Measurements from ENCODE around the gene ANKS1A.

The ANKS1A gene

GRCh38 chr6:35054106-35054742, 165.2 kb downstream of the ANKS1A start:
- Histone ChIP-seq H3K27me3 (ENCODE audit: insufficient read depth, low read length, poor library complexity, severe bottlenecking) (no peaks in the 10 kb centered on the region), H3K4me3 (ENCODE audit: low read length, poor library complexity, severe bottlenecking) (no peak overlapping the region), H3K9me2 (replicated peaks; ENCODE audit: low read depth, low read length) (no peaks in the 10 kb centered on the region), H3K9ac (ENCODE audit: low read depth, low read length, poor library complexity, severe bottlenecking) (no peak overlapping the region), H3K36me3 (ENCODE audit: insufficient read depth, low read length) (no peaks in the 10 kb centered on the region), H3K4me2 (ENCODE audit: low read depth, low read length, poor library complexity, severe bottlenecking) (no peak overlapping the region), H3F3A (ENCODE audit: low read depth) (no peaks in the 10 kb centered on the region), H3K9me3 (ENCODE audit: insufficient read depth, low read depth, low read length) (no peaks in the 10 kb centered on the region), H2AFZ (ENCODE audit: low read length) (no peak overlapping the region), H3K79me2 (ENCODE audit: insufficient read depth, low read length) (no peaks in the 10 kb centered on the region), H4K20me1 (ENCODE audit: insufficient read depth, low read length, poor library complexity, severe bottlenecking) (no peaks in the 10 kb centered on the region), H3K4me1 (ENCODE audit: insufficient read depth, low read length, poor library complexity, severe bottlenecking) (peaks cover 34% of the 10 kb centered on the region)
- TF ChIP-seq EZH2phosphoT487 (IDR thresholded peaks at IDR 0.05; ENCODE audit: borderline replicate concordance) = no peak

GRCh38 chr6:35054743-35055130, 165.7 kb downstream of the ANKS1A start:
- no peak overlapping the region for H3K4me2 ChIP-seq (ENCODE audit: low read depth, low read length, poor library complexity, severe bottlenecking)
- H3F3A ChIP-seq (ENCODE audit: low read depth) = no peaks in the 10 kb centered on the region

GRCh38 chr6:35055891-35056290, 166.8 kb downstream of the ANKS1A start:
- Histone ChIP-seq H3K9me3 (ENCODE audit: insufficient read depth, low read depth, low read length) (no peaks in the 10 kb centered on the region), H3K79me2 (ENCODE audit: insufficient read depth, low read length) (no peaks in the 10 kb centered on the region), H3K4me2 (ENCODE audit: low read depth, low read length, poor library complexity, severe bottlenecking) (no peak overlapping the region), H3K9me2 (replicated peaks; ENCODE audit: low read depth, low read length) (no peaks in the 10 kb centered on the region), H4K20me1 (ENCODE audit: insufficient read depth, low read length, poor library complexity, severe bottlenecking) (no peaks in the 10 kb centered on the region), H3K4me1 (ENCODE audit: insufficient read depth, low read length, poor library complexity, severe bottlenecking) (peaks cover 17% of the 10 kb centered on the region), H3K9ac (ENCODE audit: low read depth, low read length, poor library complexity, severe bottlenecking) (no peak overlapping the region), H3K36me3 (ENCODE audit: insufficient read depth, low read length) (no peaks in the 10 kb centered on the region), H3F3A (ENCODE audit: low read depth) (no peaks in the 10 kb centered on the region), H2AFZ (ENCODE audit: low read length) (no peak overlapping the region), H3K27me3 (ENCODE audit: insufficient read depth, low read length, poor library complexity, severe bottlenecking) (no peaks in the 10 kb centered on the region), H3K4me3 (ENCODE audit: low read length, poor library complexity, severe bottlenecking) (no peak overlapping the region)
- TF ChIP-seq CTCF (conservative IDR thresholded peaks at IDR 0.05; ENCODE audit: low read length) = no peak
- TF ChIP-seq EZH2phosphoT487 (IDR thresholded peaks at IDR 0.05; ENCODE audit: borderline replicate concordance) = no peak

More at GRCh38 chr6:35054743-35055130, 165.7 kb downstream of the ANKS1A start:
- Histone ChIP-seq H3K79me2 (ENCODE audit: insufficient read depth, low read length) (no peaks in the 10 kb centered on the region), H3K4me3 (ENCODE audit: low read length, poor library complexity, severe bottlenecking) (no peak overlapping the region), H3K27me3 (ENCODE audit: insufficient read depth, low read length, poor library complexity, severe bottlenecking) (no peaks in the 10 kb centered on the region), H3K9me3 (ENCODE audit: insufficient read depth, low read depth, low read length) (no peaks in the 10 kb centered on the region), H2AFZ (ENCODE audit: low read length) (no peak overlapping the region), H4K20me1 (ENCODE audit: insufficient read depth, low read length, poor library complexity, severe bottlenecking) (no peaks in the 10 kb centered on the region), H3K4me1 (ENCODE audit: insufficient read depth, low read length, poor library complexity, severe bottlenecking) (peaks cover 29% of the 10 kb centered on the region), H3K9ac (ENCODE audit: low read depth, low read length, poor library complexity, severe bottlenecking) (no peak overlapping the region), H3K9me2 (replicated peaks; ENCODE audit: low read depth, low read length) (no peaks in the 10 kb centered on the region), H3K36me3 (ENCODE audit: insufficient read depth, low read length) (no peaks in the 10 kb centered on the region)
- TF ChIP-seq EZH2phosphoT487 (IDR thresholded peaks at IDR 0.05; ENCODE audit: borderline replicate concordance) (no peak), CTCF (conservative IDR thresholded peaks at IDR 0.05; ENCODE audit: low read length) (no peak)

- H3K9me2 ChIP-seq (replicated peaks; ENCODE audit: low read depth, low read length) = no peaks in the 10 kb centered on the region
- TF ChIP-seq EZH2phosphoT487 (IDR thresholded peaks at IDR 0.05; ENCODE audit: borderline replicate concordance) (no peak), CTCF (conservative IDR thresholded peaks at IDR 0.05; ENCODE audit: low read length) (no peak)
- no peaks in the 10 kb centered on the region for H3K9me3 ChIP-seq (ENCODE audit: insufficient read depth, low read depth, low read length)
- H3K79me2 ChIP-seq (ENCODE audit: insufficient read depth, low read length) = no peaks in the 10 kb centered on the region
- no peaks in the 10 kb centered on the region for H3F3A ChIP-seq (ENCODE audit: low read depth)
- H2AFZ ChIP-seq (ENCODE audit: low read length) = no peak overlapping the region
- H4K20me1 ChIP-seq (ENCODE audit: insufficient read depth, low read length, poor library complexity, severe bottlenecking) = no peaks in the 10 kb centered on the region
- no peak overlapping the region for H3K4me3 ChIP-seq (ENCODE audit: low read length, poor library complexity, severe bottlenecking)
- no peak overlapping the region for H3K4me2 ChIP-seq (ENCODE audit: low read depth, low read length, poor library complexity, severe bottlenecking)
- no peak overlapping the region for H3K9ac ChIP-seq (ENCODE audit: low read depth, low read length, poor library complexity, severe bottlenecking)
- H3K36me3 ChIP-seq (ENCODE audit: insufficient read depth, low read length) = no peaks in the 10 kb centered on the region
- peaks cover 14% of the 10 kb centered on the region for H3K4me1 ChIP-seq (ENCODE audit: insufficient read depth, low read length, poor library complexity, severe bottlenecking)
- no peaks in the 10 kb centered on the region for H3K27me3 ChIP-seq (ENCODE audit: insufficient read depth, low read length, poor library complexity, severe bottlenecking)
Observed at GRCh38 chr6:35056952-35057351, 167.9 kb downstream of the ANKS1A start.

All from Loucy (cell line).